Measurements from ENCODE around the gene GRIK2.

GRIK2 gene

DNA sequence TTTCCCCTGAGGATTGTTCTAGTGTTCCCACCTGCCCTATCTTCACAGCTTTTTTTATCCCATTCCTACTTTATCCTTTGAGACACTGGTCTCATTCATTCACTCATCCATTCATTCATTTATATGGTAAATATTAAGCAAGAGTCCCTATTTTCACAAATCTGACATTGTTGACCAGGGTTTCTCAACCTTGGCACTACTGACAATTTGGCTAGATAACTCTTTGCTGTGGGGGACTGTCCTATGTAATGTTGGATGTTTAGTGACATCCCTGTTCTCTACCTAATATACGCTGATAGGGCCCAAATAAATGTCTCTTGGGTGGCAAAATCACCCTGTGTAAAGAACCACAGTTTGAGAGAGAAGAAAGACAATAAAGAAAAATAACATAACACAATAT is 345.0 kb downstream of the GRIK2 start:
- no peak overlapping the region for H3K27ac ChIP-seq (ENCODE audit: low read depth, low read length, severe bottlenecking)
- WGBS, 2 experiments (ENCODE audit: insufficient coverage in 2 of 2): no CpG with 5 or more reads among the region's 1 CpG
- H3K4me3 ChIP-seq (ENCODE audit: extremely low read depth, insufficient read depth, low read length, poor library complexity, severe bottlenecking): no peak overlapping the region
- H3K9me3 ChIP-seq (ENCODE audit: control insufficient read depth, low read length): no peaks in the 10 kb centered on the region
- H3K4me1 ChIP-seq (ENCODE audit: control insufficient read depth, insufficient read depth, low read length, poor library complexity, severe bottlenecking): peaks cover 2% of the 10 kb centered on the region
- H3K36me3 ChIP-seq (ENCODE audit: control insufficient read depth, insufficient read depth, low read length): no peaks in the 10 kb centered on the region

DNA sequence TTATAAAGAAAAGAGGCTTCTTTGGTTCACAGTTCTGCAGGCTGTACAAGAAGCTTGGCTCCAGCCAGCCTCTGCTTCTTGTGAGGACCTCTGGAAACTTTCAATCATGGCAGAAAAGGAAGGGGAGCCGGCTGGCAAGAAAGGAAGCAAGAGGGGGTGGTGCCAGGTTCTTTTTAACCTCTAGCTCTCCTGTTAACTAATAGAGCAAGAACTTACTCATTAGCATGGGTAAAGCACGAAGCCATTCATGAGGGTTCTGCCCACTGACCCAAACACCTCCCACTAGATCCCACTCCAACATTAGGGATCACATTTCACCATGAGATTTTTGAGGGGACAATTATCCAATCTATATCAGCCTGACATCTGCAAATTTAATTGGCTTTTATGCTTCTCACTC is 347.1 kb downstream of the GRIK2 start:
- Histone ChIP-seq H3K27ac (ENCODE audit: low read depth, low read length, severe bottlenecking) (no peak overlapping the region), H3K36me3 (ENCODE audit: control insufficient read depth, insufficient read depth, low read length) (no peaks in the 10 kb centered on the region), H3K4me1 (ENCODE audit: control insufficient read depth, insufficient read depth, low read length, poor library complexity, severe bottlenecking) (peaks cover 2% of the 10 kb centered on the region), H3K9me3 (ENCODE audit: control insufficient read depth, low read length) (no peaks in the 10 kb centered on the region), H3K4me3 (ENCODE audit: extremely low read depth, insufficient read depth, low read length, poor library complexity, severe bottlenecking) (no peak overlapping the region)
- WGBS, 2 experiments (ENCODE audit: insufficient coverage in 2 of 2): no CpG with 5 or more reads among the region's 2 CpGs

DNA sequence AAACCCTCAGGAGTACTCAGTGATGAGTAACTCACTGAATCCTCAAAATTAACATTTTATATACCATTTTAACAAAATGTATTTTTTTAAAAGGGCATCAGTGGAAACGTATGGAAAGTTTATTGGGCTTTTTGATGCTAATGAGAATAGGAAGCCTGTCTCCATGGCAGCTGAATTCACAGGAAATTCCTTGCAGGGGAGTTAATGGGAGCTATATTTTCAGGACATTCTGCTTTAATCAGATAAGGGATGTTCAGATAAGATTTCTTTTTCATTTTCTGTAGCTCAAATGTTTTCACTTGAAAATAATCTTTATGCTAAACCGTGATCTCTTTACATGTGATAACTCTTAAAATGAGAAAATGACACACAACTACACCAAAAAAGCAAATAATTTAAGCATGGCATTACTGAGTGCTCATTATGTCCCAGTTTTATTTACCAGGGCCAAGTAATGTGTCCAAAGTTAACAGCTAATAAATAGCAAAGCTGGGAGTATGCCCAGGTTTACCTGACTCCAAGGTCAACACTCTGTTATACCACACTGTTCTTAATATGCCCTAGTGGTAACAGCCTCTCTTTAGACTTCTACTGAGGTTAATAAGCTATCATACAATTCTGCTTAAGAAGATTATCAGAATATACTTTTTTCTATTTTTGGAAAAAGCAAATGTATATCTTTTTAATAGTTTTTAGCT is 348.1 kb downstream of the GRIK2 start:
- H3K9me3 ChIP-seq (ENCODE audit: control insufficient read depth, low read length): no peaks in the 10 kb centered on the region
- no peak overlapping the region for H3K4me3 ChIP-seq (ENCODE audit: extremely low read depth, insufficient read depth, low read length, poor library complexity, severe bottlenecking)
- 0 to 29% methylated on average over 1 of the region's 2 CpGs for WGBS, 2 experiments (ENCODE audit: insufficient coverage in 2 of 2)
- no peak overlapping the region for H3K27ac ChIP-seq (ENCODE audit: low read depth, low read length, severe bottlenecking)
- H3K4me1 ChIP-seq (ENCODE audit: control insufficient read depth, insufficient read depth, low read length, poor library complexity, severe bottlenecking): peaks cover 2% of the 10 kb centered on the region
- H3K36me3 ChIP-seq (ENCODE audit: control insufficient read depth, insufficient read depth, low read length): no peaks in the 10 kb centered on the region

DNA sequence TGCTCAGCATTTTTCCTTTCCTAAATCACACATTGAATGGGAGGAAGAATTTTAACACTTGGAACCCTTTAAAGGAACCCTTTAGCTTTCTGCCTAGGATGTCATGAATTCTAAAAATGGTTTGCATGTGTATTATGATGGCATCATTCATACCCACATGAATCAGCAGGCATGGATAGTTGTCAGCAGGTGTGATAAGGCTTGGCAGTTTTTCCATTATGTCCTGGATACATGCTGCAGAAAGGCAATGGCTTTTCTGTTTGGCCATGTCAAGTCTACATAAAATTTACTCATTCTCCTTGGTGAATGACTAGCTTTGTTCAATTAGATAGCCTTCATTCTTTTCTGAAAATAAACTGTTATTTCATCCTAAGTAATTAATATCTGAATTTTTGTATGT is 353.7 kb downstream of the GRIK2 start:
- Histone ChIP-seq H3K9me3 (ENCODE audit: control insufficient read depth, low read length) (no peaks in the 10 kb centered on the region), H3K27ac (ENCODE audit: low read depth, low read length, severe bottlenecking) (no peak overlapping the region), H3K36me3 (ENCODE audit: control insufficient read depth, insufficient read depth, low read length) (no peaks in the 10 kb centered on the region), H3K4me3 (ENCODE audit: extremely low read depth, insufficient read depth, low read length, poor library complexity, severe bottlenecking) (no peak overlapping the region), H3K4me1 (ENCODE audit: control insufficient read depth, insufficient read depth, low read length, poor library complexity, severe bottlenecking) (no peaks in the 10 kb centered on the region)

DNA sequence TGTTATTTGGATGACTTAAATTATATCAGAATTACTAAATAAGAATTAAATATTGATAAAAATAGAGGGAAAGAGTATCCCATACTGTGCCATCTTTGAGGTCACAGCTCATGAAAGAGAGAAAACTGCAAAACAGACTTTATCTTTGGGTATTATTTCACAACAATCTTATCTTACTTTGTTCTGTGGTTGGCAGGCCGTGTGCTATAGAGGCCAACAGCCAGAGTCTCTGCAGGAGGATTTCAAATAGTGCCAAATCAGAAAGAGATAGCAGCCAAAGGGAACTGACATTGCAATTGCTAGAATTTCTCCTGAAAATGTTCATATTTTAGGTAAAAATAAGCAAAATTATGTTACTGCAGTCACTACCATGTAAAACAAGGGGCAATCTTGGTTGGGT is 354.2 kb downstream of the GRIK2 start:
- Histone ChIP-seq H3K9me3 (ENCODE audit: control insufficient read depth, low read length) (no peaks in the 10 kb centered on the region), H3K4me1 (ENCODE audit: control insufficient read depth, insufficient read depth, low read length, poor library complexity, severe bottlenecking) (no peaks in the 10 kb centered on the region), H3K36me3 (ENCODE audit: control insufficient read depth, insufficient read depth, low read length) (no peaks in the 10 kb centered on the region), H3K4me3 (ENCODE audit: extremely low read depth, insufficient read depth, low read length, poor library complexity, severe bottlenecking) (no peak overlapping the region), H3K27ac (ENCODE audit: low read depth, low read length, severe bottlenecking) (no peak overlapping the region)
- 57% methylated on average over 1 of the region's 1 CpG; no CpG with 5 or more reads in 1 of the 2 experiments for WGBS, 2 experiments (ENCODE audit: insufficient coverage in 2 of 2)

DNA sequence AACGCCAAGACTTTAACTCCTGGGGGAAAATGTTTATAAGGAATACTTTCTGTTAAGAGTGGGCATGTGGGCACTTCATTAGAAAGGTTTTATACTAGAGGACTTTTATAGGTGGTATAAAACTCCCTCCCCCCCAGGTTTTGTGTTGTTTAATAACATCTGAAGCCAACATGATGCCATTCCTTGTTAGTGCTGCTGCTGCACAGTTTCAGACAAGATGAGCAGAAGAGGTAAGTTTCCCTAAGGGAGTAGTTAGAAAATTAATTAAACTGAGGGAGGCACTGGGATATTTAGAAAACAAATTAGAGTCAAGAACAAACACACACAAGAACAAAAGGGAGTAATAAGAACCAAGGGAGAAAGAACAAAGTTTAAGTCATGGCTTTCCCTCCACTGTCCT is 362.4 kb downstream of the GRIK2 start:
- no peaks in the 10 kb centered on the region for H3K36me3 ChIP-seq (ENCODE audit: control insufficient read depth, insufficient read depth, low read length)
- 67% methylated on average over 1 of the region's 1 CpG; no CpG with 5 or more reads in 1 of the 2 experiments for WGBS, 2 experiments (ENCODE audit: insufficient coverage in 2 of 2)
- H3K4me3 ChIP-seq (ENCODE audit: extremely low read depth, insufficient read depth, low read length, poor library complexity, severe bottlenecking): no peak overlapping the region
- no peak overlapping the region for H3K27ac ChIP-seq (ENCODE audit: low read depth, low read length, severe bottlenecking)
- H3K4me1 ChIP-seq (ENCODE audit: control insufficient read depth, insufficient read depth, low read length, poor library complexity, severe bottlenecking): no peaks in the 10 kb centered on the region
- no peaks in the 10 kb centered on the region for H3K9me3 ChIP-seq (ENCODE audit: control insufficient read depth, low read length)

DNA sequence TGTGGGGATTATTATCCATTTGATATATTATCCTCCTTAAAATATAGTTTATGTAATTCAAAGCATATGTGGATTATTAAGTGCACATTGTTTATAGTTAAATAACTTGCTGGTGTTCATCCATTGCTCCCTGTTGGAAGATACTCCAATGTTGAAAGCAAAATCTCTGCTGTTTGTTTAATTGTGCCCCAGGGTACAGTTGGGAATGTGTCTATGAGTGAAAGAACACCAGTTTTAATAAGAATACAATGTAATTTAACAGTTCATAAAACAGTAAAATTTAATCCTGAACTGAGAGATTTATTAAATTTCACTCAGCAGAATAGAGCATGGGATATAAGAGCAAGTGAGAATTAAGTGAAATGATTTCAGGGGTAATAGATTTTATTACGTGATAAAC is 364.9 kb downstream of the GRIK2 start:
- no CpG with 5 or more reads among the region's 1 CpG for WGBS, 2 experiments (ENCODE audit: insufficient coverage in 2 of 2)
- Histone ChIP-seq H3K27ac (ENCODE audit: low read depth, low read length, severe bottlenecking) (no peak overlapping the region), H3K4me3 (ENCODE audit: extremely low read depth, insufficient read depth, low read length, poor library complexity, severe bottlenecking) (no peak overlapping the region), H3K4me1 (ENCODE audit: control insufficient read depth, insufficient read depth, low read length, poor library complexity, severe bottlenecking) (no peaks in the 10 kb centered on the region), H3K9me3 (ENCODE audit: control insufficient read depth, low read length) (no peaks in the 10 kb centered on the region), H3K36me3 (ENCODE audit: control insufficient read depth, insufficient read depth, low read length) (no peaks in the 10 kb centered on the region)

DNA sequence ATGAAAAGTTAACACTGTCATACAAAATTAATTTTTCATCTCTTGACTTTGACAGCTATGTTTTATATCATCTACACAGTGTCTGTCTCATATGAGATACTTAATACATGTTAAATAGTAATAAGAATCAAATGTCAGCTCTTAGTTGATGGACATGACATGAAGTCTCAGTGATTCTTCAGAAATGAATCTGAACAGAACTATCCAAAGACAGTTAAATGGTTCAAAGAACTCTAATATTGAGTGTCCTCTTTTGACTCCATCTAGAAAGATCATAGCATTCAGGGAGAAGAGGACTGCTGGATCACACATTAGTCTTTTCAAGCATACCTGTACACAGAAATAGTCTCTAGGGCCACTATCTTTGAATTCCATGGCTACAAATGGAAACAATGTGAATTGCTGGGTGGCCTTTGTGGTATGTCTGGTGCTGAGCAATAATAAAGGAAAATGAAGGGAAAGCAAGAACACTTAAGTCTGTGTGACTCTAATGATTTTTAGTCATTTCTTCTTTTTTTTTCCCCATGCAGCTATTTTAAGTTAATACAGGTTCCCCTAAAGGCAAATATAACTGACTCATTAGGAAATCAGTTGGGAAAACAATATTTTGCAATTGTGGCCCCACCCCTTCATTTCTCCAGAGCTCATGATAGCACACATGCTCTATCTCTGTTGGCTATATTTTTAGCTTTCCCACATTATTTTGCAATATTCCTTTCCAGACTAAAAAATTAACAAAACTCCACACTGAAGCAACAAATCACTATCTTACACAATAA is 367.5 kb downstream of the GRIK2 start:
- H3K4me1 ChIP-seq (ENCODE audit: control insufficient read depth, insufficient read depth, low read length, poor library complexity, severe bottlenecking): no peaks in the 10 kb centered on the region
- H3K36me3 ChIP-seq (ENCODE audit: control insufficient read depth, insufficient read depth, low read length): no peaks in the 10 kb centered on the region
- H3K4me3 ChIP-seq (ENCODE audit: extremely low read depth, insufficient read depth, low read length, poor library complexity, severe bottlenecking): no peak overlapping the region
- no peak overlapping the region for H3K27ac ChIP-seq (ENCODE audit: low read depth, low read length, severe bottlenecking)
- H3K9me3 ChIP-seq (ENCODE audit: control insufficient read depth, low read length): no peaks in the 10 kb centered on the region

DNA sequence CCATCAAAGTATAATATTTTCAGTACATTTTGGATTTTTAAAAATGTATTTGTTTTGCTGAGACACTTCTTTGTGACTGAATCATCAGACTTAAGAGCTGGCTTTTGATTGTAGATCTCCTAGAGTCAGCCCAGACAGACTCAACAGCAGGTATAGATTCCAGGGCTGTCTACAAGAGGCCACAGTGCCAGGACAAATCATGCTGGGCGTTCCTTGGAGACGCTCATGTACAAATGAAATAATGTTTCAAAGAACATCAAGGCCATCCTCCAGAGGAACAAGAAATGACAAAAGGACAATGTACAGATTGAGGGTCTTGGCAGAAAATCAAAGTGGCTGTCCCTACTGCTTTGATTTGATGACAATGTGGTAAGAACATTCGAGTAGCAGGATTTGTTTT is 369.3 kb downstream of the GRIK2 start:
- no peaks in the 10 kb centered on the region for H3K36me3 ChIP-seq (ENCODE audit: control insufficient read depth, insufficient read depth, low read length)
- no peaks in the 10 kb centered on the region for H3K9me3 ChIP-seq (ENCODE audit: control insufficient read depth, low read length)
- whole genome bisulfite sequencing, 2 experiments (ENCODE audit: insufficient coverage in 2 of 2): 91% methylated on average over 2 of the region's 3 CpGs; no CpG with 5 or more reads in 1 of the 2 experiments
- H3K4me3 ChIP-seq (ENCODE audit: extremely low read depth, insufficient read depth, low read length, poor library complexity, severe bottlenecking): no peak overlapping the region
- no peaks in the 10 kb centered on the region for H3K4me1 ChIP-seq (ENCODE audit: control insufficient read depth, insufficient read depth, low read length, poor library complexity, severe bottlenecking)
- no peak overlapping the region for H3K27ac ChIP-seq (ENCODE audit: low read depth, low read length, severe bottlenecking)

DNA sequence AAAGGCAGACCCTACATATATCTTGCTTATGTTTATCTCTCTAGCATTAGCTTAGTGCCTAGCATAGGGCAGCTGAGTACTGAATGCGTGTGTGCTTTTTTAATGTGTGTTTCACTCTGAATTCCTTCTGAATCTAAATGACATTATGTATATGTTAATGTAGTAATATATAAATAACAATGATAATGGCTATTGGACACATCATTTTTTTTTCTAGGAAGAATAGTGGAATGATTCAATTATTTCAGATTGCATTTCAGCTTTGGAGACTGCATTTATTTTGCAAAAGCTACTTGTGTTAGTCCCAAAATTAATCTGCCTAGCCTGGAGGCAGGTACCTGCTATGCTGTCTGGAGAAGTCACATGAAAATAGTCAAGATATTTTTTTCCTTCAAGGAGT is 371.8 kb downstream of the GRIK2 start:
- Histone ChIP-seq H3K36me3 (ENCODE audit: control insufficient read depth, insufficient read depth, low read length) (no peaks in the 10 kb centered on the region), H3K27ac (ENCODE audit: low read depth, low read length, severe bottlenecking) (no peak overlapping the region), H3K4me1 (ENCODE audit: control insufficient read depth, insufficient read depth, low read length, poor library complexity, severe bottlenecking) (no peaks in the 10 kb centered on the region), H3K9me3 (ENCODE audit: control insufficient read depth, low read length) (no peaks in the 10 kb centered on the region), H3K4me3 (ENCODE audit: extremely low read depth, insufficient read depth, low read length, poor library complexity, severe bottlenecking) (no peak overlapping the region)
- WGBS, 2 experiments (ENCODE audit: insufficient coverage in 2 of 2): no CpG with 5 or more reads among the region's 1 CpG

DNA sequence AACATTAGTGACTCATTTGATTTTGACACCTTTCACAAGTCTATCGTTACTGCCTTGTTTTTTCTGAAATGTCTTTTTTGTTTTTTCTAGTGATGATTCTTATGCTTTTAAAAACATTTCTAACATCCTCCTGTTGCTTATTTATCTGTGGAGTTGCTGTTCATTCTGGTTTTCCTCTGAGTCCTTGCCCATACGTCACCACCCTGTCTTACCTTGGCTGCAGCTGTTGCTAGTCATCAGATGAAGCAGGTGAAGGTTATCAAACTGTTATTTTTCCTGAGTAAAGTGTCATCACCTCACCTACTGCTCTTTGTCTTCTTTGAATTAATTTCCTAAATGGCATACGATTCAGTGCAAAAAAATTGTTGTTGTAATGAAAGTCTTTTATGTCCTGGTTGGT is 376.6 kb downstream of the GRIK2 start:
- H3K36me3 ChIP-seq (ENCODE audit: control insufficient read depth, insufficient read depth, low read length): no peaks in the 10 kb centered on the region
- no peak overlapping the region for H3K27ac ChIP-seq (ENCODE audit: low read depth, low read length, severe bottlenecking)
- no peaks in the 10 kb centered on the region for H3K9me3 ChIP-seq (ENCODE audit: control insufficient read depth, low read length)
- no peak overlapping the region for H3K4me3 ChIP-seq (ENCODE audit: extremely low read depth, insufficient read depth, low read length, poor library complexity, severe bottlenecking)
- 100% methylated on average over 1 of the region's 3 CpGs; no CpG with 5 or more reads in 1 of the 2 experiments for WGBS, 2 experiments (ENCODE audit: insufficient coverage in 2 of 2)
- H3K4me1 ChIP-seq (ENCODE audit: control insufficient read depth, insufficient read depth, low read length, poor library complexity, severe bottlenecking): no peaks in the 10 kb centered on the region

Data from mesodermal cell (in vitro differentiated cells).